GM12864 (cell line): ENCODE results near the gene FOXM1.

Source experiments
- DNase-seq: peaks from one replicate; pipeline ENCODE4 v3.0.0-alpha.2; 2011; ENCODE audit warnings: low read depth
- H3K4me3 ChIP-seq: 2 replicates; pipeline ENCODE4 v1.5.1; 2011; ENCODE audit warnings: mild to moderate bottlenecking, low read depth, low read length, control low read depth
- CTCF ChIP-seq: IDR thresholded peaks from 2 replicates; pipeline ENCODE4 v1.5.1; 2011; ENCODE audit warnings: low read depth, mild to moderate bottlenecking, moderate library complexity, low read length, control low read depth, inconsistent platforms; ENCODE audit errors: missing control alignments

FOXM1 gene

DNA sequence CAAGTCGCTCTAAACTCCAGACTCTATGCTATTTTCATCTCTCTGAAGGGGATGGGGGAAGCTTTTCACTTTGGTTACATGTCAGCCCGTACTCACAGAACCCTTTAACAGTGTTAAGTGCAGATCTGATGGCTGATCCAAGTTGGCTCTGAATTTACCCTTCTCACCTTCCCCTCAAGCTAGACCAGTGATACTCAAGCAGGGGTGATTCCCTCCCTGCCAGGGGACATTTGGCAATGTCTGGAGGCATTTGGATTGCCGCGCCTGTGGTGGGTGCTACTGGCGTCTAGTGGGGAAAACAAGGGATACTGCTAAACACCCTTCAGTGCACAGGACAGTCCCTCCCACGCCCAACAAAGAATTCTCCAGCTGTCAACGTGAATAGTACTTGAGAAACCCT is 14.1 kb downstream of the FOXM1 start:
- no peak overlapping the region for H3K4me3 ChIP-seq
- TF ChIP-seq CTCF, result no peak
- DNase-seq, result no peak

- H3K4me3 ChIP-seq, result no peak overlapping the region
- no peak for DNase-seq
- TF ChIP-seq CTCF, result no peak
Observed at GRCh38 chr12:2860170-2860569, 16.8 kb downstream of the FOXM1 start.

- no peak for DNase-seq
- TF ChIP-seq CTCF, result no peak
- no peak overlapping the region for H3K4me3 ChIP-seq
Observed at GRCh38 chr12:2858944-2859421, 18.0 kb downstream of the FOXM1 start.

- DNase-seq, result no peak
- no peak for TF ChIP-seq CTCF
- H3K4me3 ChIP-seq, result no peak overlapping the region
Observed at GRCh38 chr12:2858334-2858733, 18.6 kb downstream of the FOXM1 start.

GRCh38 chr12:2857576-2857975 is 19.4 kb downstream of the FOXM1 start:
- no peak overlapping the region for H3K4me3 ChIP-seq
- DNase-seq, result no peak
- no peak for TF ChIP-seq CTCF

GRCh38 chr12:2857021-2857431 is 19.9 kb downstream of the FOXM1 start, which contains the start of gene TEX52:
Gene TEX52 (minus strand): TSS chr12:2857039. CDS start chr12:2857026, 13 bp downstream.
- DNase-seq, result no peak
- no peak for TF ChIP-seq CTCF
- no peak within 1 kb of the TSS for H3K4me3 ChIP-seq

DNA sequence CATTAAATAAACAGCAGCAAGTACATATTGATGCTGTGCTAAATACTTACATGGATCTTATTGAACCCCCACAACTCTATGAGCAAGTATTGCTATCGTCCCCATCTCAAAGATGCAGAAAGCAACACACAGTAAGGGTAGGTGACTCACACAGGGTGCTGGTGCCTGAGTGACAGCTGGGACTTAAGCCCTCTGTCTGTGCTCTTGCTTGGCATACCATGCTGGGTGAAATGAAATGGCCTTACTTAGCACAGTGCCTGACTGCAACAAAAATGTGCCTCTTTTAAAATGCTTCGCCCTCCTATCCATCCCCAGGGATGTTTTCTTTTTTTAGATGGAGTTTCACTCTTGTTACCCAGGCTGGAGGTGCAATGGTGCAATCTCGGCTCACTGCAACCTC is 20.9 kb downstream of the FOXM1 start:
- DNase-seq, result no peak
- H3K4me3 ChIP-seq, result no peak overlapping the region

More for the DNA sequence above, 20.9 kb downstream of the FOXM1 start:
- no peak for TF ChIP-seq CTCF
